ENCODE data around the gene PROM2.

Gene PROM2

GRCh38 chr2:95325026-95325425, 50.8 kb downstream of the PROM2 start:
- no peak for DNase-seq

GRCh38 chr2:95325590-95326432, 51.6 kb downstream of the PROM2 start:
- DNase-seq, result no peak

GRCh38 chr2:95326433-95327140, 52.3 kb downstream of the PROM2 start:
- DNase-seq, result no peak

- no peak for DNase-seq
Observed at GRCh38 chr2:95327861-95328260, 53.6 kb downstream of the PROM2 start.

- no peak for DNase-seq
Observed at GRCh38 chr2:95328358-95329125, 54.3 kb downstream of the PROM2 start.

GRCh38 chr2:95329401-95329800, 55.2 kb downstream of the PROM2 start:
- no peak for DNase-seq

GRCh38 chr2:95329891-95330793, 55.9 kb downstream of the PROM2 start:
- no peak for DNase-seq

- DNase-seq, result no peak
Observed at GRCh38 chr2:95330794-95331338, 56.6 kb downstream of the PROM2 start.

GRCh38 chr2:95331606-95332005, 57.4 kb downstream of the PROM2 start:
- DNase-seq, result no peak

GRCh38 chr2:95332036-95332435, 57.8 kb downstream of the PROM2 start:
- no peak for DNase-seq

- no peak for DNase-seq
Observed at GRCh38 chr2:95333056-95333455, 58.8 kb downstream of the PROM2 start.

- DNase-seq, result no peak
Observed at GRCh38 chr2:95333888-95334338, 59.7 kb downstream of the PROM2 start.

GRCh38 chr2:95334916-95335641, 60.8 kb downstream of the PROM2 start:
- no peak for DNase-seq

GRCh38 chr2:95336406-95336805, 62.2 kb downstream of the PROM2 start:
- no peak for DNase-seq

- no peak for DNase-seq
Observed at GRCh38 chr2:95337829-95338228, 63.6 kb downstream of the PROM2 start.
